Skin of body (tissue), 2 donors: ENCODE measurements around the gene SMCHD1. TPM values are rescaled to one million over a fixed set of nuclear protein-coding genes. Genes with fewer than 3 reads are reported as not detected.
"Not testable (repeated sequence)": the region's sequence is repeated elsewhere in the genome, so short reads cannot be mapped to it uniquely, and the experiment has no call there.

Experiments used
- DNase-seq: peaks from one replicate; lab custom pipeline; 2025; lab: John Stamatoyannopoulos, UW
- total RNA-seq: library from RNA; depleted of rRNA; stranded (reverse); fragments of >200 nt; gene quantifications from one replicate; pipeline ENCODE4 v1.2.3, GENCODE V29; 2014

SMCHD1 gene
- total RNA-seq, 1 donor from 2014 or later, result 156 TPM

- DNase-seq, result no peak
Observed at GRCh38 chr18:2814928-2815327, 159.4 kb downstream of the SMCHD1 start.

- DNase-seq, result no peak
Observed at GRCh38 chr18:2818281-2818680, 162.8 kb downstream of the SMCHD1 start.

- DNase-seq, result no peak
Observed at GRCh38 chr18:2821695-2822094, 166.2 kb downstream of the SMCHD1 start.

GRCh38 chr18:2822213-2822921 is 166.8 kb downstream of the SMCHD1 start:
- DNase-seq, result no peak

- no peak for DNase-seq
Observed at GRCh38 chr18:2823202-2823601, 167.7 kb downstream of the SMCHD1 start.

GRCh38 chr18:2823966-2824365 is 168.4 kb downstream of the SMCHD1 start:
- DNase-seq, result no peak

- no peak for DNase-seq
Observed at GRCh38 chr18:2824865-2825264, 169.3 kb downstream of the SMCHD1 start.

GRCh38 chr18:2825613-2826175 is 170.2 kb downstream of the SMCHD1 start:
- DNase-seq, result no peak

- DNase-seq, result no peak
Observed at GRCh38 chr18:2826581-2826980, 171.1 kb downstream of the SMCHD1 start.

GRCh38 chr18:2827061-2827460 is 171.5 kb downstream of the SMCHD1 start:
- no peak for DNase-seq

GRCh38 chr18:2836118-2836517 is 180.6 kb downstream of the SMCHD1 start:
- not testable (repeated sequence) for DNase-seq

- not testable (repeated sequence) for DNase-seq
Observed at GRCh38 chr18:2837290-2837689, 181.8 kb downstream of the SMCHD1 start.

GRCh38 chr18:2839202-2839601 is 183.7 kb downstream of the SMCHD1 start:
- DNase-seq, result no peak

GRCh38 chr18:2840521-2840920 is 185.0 kb downstream of the SMCHD1 start:
- peak; percentile 86 for DNase-seq

GRCh38 chr18:2843146-2843545 is 187.6 kb downstream of the SMCHD1 start:
- DNase-seq, result no peak

GRCh38 chr18:2845172-2845571 is 189.6 kb downstream of the SMCHD1 start:
- no peak for DNase-seq

GRCh38 chr18:2846636-2847316 is 191.2 kb downstream of the SMCHD1 start, which contains the start of gene EMILIN2:
Gene EMILIN2, plus strand, starts transcription at chr18:2847006. Its CDS starts 183 bp downstream, at chr18:2847189.
- no peak for DNase-seq

GRCh38 chr18:2847317-2848246 is 192.1 kb downstream of the SMCHD1 start:
- DNase-seq, result no peak

- DNase-seq, result no peak
Observed at GRCh38 chr18:2848247-2849246, 193.0 kb downstream of the SMCHD1 start.

GRCh38 chr18:2850816-2851215 is 195.3 kb downstream of the SMCHD1 start:
- DNase-seq, result no peak
